WTC11 (cell line): ENCODE data around the gene MT1B. TPM values are rescaled to one million over a fixed set of nuclear protein-coding genes. Genes with fewer than 3 reads are reported as not detected.
A peak's percentile ranks its signal among the peaks of the same experiment; 100 is the strongest.

Source experiments
- ATAC-seq: fragments of 200-7000 bp; cut with Tn5 transposase; 2 replicates; pipeline ENCODE4 v1.10.0; 2021; ENCODE audit warnings: mild to moderate bottlenecking, moderate library complexity
- CTCF ChIA-PET: fragments of 300-600 bp; sonication (Branson Sonifier 250); formaldehyde crosslinking; loops from one replicate; lab custom pipeline; 2021; ENCODE audit warnings: antibody characterized with exemption; lab: Charles Lee
- POLR2A ChIA-PET: fragments of 350-600 bp; sonication (Branson Sonifier 250); formaldehyde crosslinking; loops from one replicate; lab custom pipeline; 2021; ENCODE audit warnings: antibody characterized with exemption; lab: Charles Lee
- DNase-seq: peaks from one replicate; pipeline ENCODE4 v3.0.0; 2021; ENCODE audit warnings: low spot score
- H3K27ac Mint-ChIP-seq: 2 replicates; pipeline ENCODE4 v1.8.0; 2021; ENCODE audit warnings: mixed read lengths
- H3K27me3 Mint-ChIP-seq: 2 replicates; pipeline ENCODE4 v1.8.0; 2021; ENCODE audit warnings: low read depth, mild to moderate bottlenecking, moderate library complexity, mixed read lengths
- H3K36me3 Mint-ChIP-seq: 2 replicates; pipeline ENCODE4 v1.8.0; 2021; ENCODE audit warnings: mixed read lengths
- H3K4me1 Mint-ChIP-seq: 2 replicates; pipeline ENCODE4 v1.8.0; 2022; ENCODE audit warnings: mixed read lengths
- H3K4me3 Mint-ChIP-seq: 2 replicates; pipeline ENCODE4 v1.8.0; 2021; ENCODE audit warnings: mild to moderate bottlenecking, moderate library complexity, mixed read lengths
- H3K9me3 Mint-ChIP-seq: 2 replicates; pipeline ENCODE4 v1.8.0; 2021; ENCODE audit warnings: mixed read lengths
- ATF1 ChIP-seq: sonication (generic); formaldehyde crosslinking; IDR thresholded peaks from 2 replicates; pipeline ENCODE4 v1.8.1; 2023; ENCODE audit warnings: mild to moderate bottlenecking, moderate library complexity, missing genetic modification reagents
- ATF2 ChIP-seq: sonication (generic); formaldehyde crosslinking; IDR thresholded peaks from 2 replicates; pipeline ENCODE4 v1.8.1; 2022; ENCODE audit warnings: low read depth, missing genetic modification reagents, borderline replicate concordance
- ATF3 ChIP-seq: sonication (generic); formaldehyde crosslinking; conservative IDR thresholded peaks from 2 replicates; pipeline ENCODE4 v1.8.1; 2022; ENCODE audit warnings: mild to moderate bottlenecking, missing genetic modification reagents
- CBFB ChIP-seq: sonication (generic); formaldehyde crosslinking; IDR thresholded peaks from 2 replicates; pipeline ENCODE4 v1.8.1; 2022; ENCODE audit warnings: mild to moderate bottlenecking, low read depth, missing genetic modification reagents
- CDX4 ChIP-seq: fragments of 250-450 bp; sonication (Bioruptor Pico); IDR thresholded peaks from 2 replicates; pipeline ENCODE4 v1.9.0; 2021; ENCODE audit warnings: moderate library complexity, mild to moderate bottlenecking, inconsistent platforms, borderline replicate concordance
- CREM ChIP-seq: sonication (generic); formaldehyde crosslinking; IDR thresholded peaks from 2 replicates; pipeline ENCODE4 v1.8.1; 2022; ENCODE audit warnings: mild to moderate bottlenecking, missing genetic modification reagents, moderate library complexity
- FOXJ3 ChIP-seq: sonication (generic); formaldehyde crosslinking; IDR thresholded peaks from 2 replicates; pipeline ENCODE4 v1.9.0; 2021; ENCODE audit warnings: missing genetic modification reagents, mild to moderate bottlenecking, borderline replicate concordance
- FOXP1 ChIP-seq: sonication (generic); formaldehyde crosslinking; IDR thresholded peaks from 2 replicates; pipeline ENCODE4 v1.8.0; 2022; ENCODE audit warnings: missing genetic modification reagents, mild to moderate bottlenecking, moderate library complexity, borderline replicate concordance
- GABPB1 ChIP-seq: sonication (generic); formaldehyde crosslinking; IDR thresholded peaks from 2 replicates; pipeline ENCODE4 v1.8.1; 2023; ENCODE audit warnings: mild to moderate bottlenecking, missing genetic modification reagents
- HMGA2 ChIP-seq: fragments of 250-450 bp; sonication (Bioruptor Pico); IDR thresholded peaks from 2 replicates; pipeline ENCODE4 v1.4.0; 2021; ENCODE audit warnings: mild to moderate bottlenecking, moderate library complexity
- MXD4 ChIP-seq: fragments of 250-450 bp; sonication (Bioruptor Pico); IDR thresholded peaks from 2 replicates; pipeline ENCODE4 v1.8.0; 2021; ENCODE audit warnings: mild to moderate bottlenecking, moderate library complexity, borderline replicate concordance
- SMAD3 ChIP-seq: sonication (generic); formaldehyde crosslinking; IDR thresholded peaks from 2 replicates; pipeline ENCODE4 v1.8.0; 2022; ENCODE audit warnings: missing genetic modification reagents, mild to moderate bottlenecking, borderline replicate concordance
- USF2 ChIP-seq: sonication (generic); formaldehyde crosslinking; IDR thresholded peaks from 2 replicates; pipeline ENCODE4 v1.8.1; 2023; ENCODE audit warnings: mild to moderate bottlenecking, missing genetic modification reagents, moderate library complexity
- ZBTB21 ChIP-seq: sonication (generic); formaldehyde crosslinking; IDR thresholded peaks from 2 replicates; pipeline ENCODE4 v1.8.1; 2023; ENCODE audit warnings: mild to moderate bottlenecking, missing genetic modification reagents, borderline replicate concordance
- ZMAT4 ChIP-seq: fragments of 250-450 bp; sonication (Bioruptor Pico); IDR thresholded peaks from 2 replicates; pipeline ENCODE4 v1.9.0; 2021; ENCODE audit warnings: mild to moderate bottlenecking
- ZNF263 ChIP-seq: sonication (generic); formaldehyde crosslinking; IDR thresholded peaks from 2 replicates; pipeline ENCODE4 v1.8.1; 2022; ENCODE audit warnings: low read depth, mild to moderate bottlenecking, moderate library complexity, missing genetic modification reagents
- ZNF317 ChIP-seq: sonication (generic); formaldehyde crosslinking; IDR thresholded peaks from 2 replicates; pipeline ENCODE4 v1.8.1; 2023; ENCODE audit warnings: low read depth, mild to moderate bottlenecking, moderate library complexity, missing genetic modification reagents, borderline replicate concordance
- ZNF416 ChIP-seq: fragments of 250-450 bp; sonication (Bioruptor Pico); IDR thresholded peaks from 2 replicates; pipeline ENCODE4 v1.9.0; 2021; ENCODE audit warnings: mild to moderate bottlenecking, inconsistent platforms
- total RNA-seq: library from RNA; stranded (reverse); gene quantifications from 3 replicates; pipeline ENCODE4 v1.2.3, GENCODE V29; 2021
- TF ChIP-seq, protein P1 (sequence below): fragments of 200-600 bp; IDR thresholded peaks from 2 replicates; pipeline ENCODE4 v1.8.0; 2022; ENCODE audit warnings: antibody characterized with exemption
- TF ChIP-seq, protein P2 (sequence below): sonication (generic); formaldehyde crosslinking; IDR thresholded peaks from 2 replicates; pipeline ENCODE4 v1.8.1; 2022; ENCODE audit warnings: mild to moderate bottlenecking, moderate library complexity, missing genetic modification reagents
- TF ChIP-seq, protein P3 (sequence below): sonication (generic); formaldehyde crosslinking; IDR thresholded peaks from 2 replicates; pipeline ENCODE4 v1.8.1; 2022; ENCODE audit warnings: mild to moderate bottlenecking, missing genetic modification reagents, moderate library complexity, borderline replicate concordance
- TF ChIP-seq, protein P4 (sequence below): sonication (generic); formaldehyde crosslinking; IDR thresholded peaks from 2 replicates; pipeline ENCODE4 v1.8.0; 2022; ENCODE audit warnings: mild to moderate bottlenecking, missing genetic modification reagents
- TF ChIP-seq, protein P5 (sequence below): sonication (generic); formaldehyde crosslinking; conservative IDR thresholded peaks from 2 replicates; pipeline ENCODE4 v1.8.1; 2023; ENCODE audit warnings: mild to moderate bottlenecking, low read depth, missing genetic modification reagents, moderate library complexity

MT1B gene
- total RNA-seq, 1 experiment from 2014 or later = not detected

- ATAC-seq = peak; percentile 85
- H3K27ac Mint-ChIP-seq = peak within 1 kb of the TSS; percentile 18; the same call in 1 of the 2 replicates
- peak; percentile 89 for DNase-seq
- no peaks in the 10 kb centered on the region for H3K36me3 Mint-ChIP-seq
- peaks cover 43% of the 10 kb centered on the region for H3K4me1 Mint-ChIP-seq
- ChIA-PET CTCF (interaction anchor here (0.6 to 4.5 kb wide), 6 partner anchors 17 to 171 kb away, joined by 3 to 28 read pairs (median 3); partner anchors contain the start of gene MT1E), POLR2A (interaction anchor here (0.5 to 4.8 kb wide), 13 partner anchors 9 to 1259 kb away, joined by 3 to 68 read pairs (median 4); partner anchors contain the start of genes MT1E, MT1F, MT1G and MT1H)
- peak within 1 kb of the TSS; percentile 79 for H3K4me3 Mint-ChIP-seq
- peaks cover 68% of the 10 kb centered on the region for H3K27me3 Mint-ChIP-seq
- H3K9me3 Mint-ChIP-seq = no peaks in the 10 kb centered on the region
- TF ChIP-seq HMGA2 (CRISPR knock-in tag) = no peak
- TF ChIP-seq ATF1 = no peak
- no peak for TF ChIP-seq ZBTB21 (CRISPR knock-in tag)
- TF ChIP-seq CBFB (CRISPR knock-in tag) = no peak
- no peak for TF ChIP-seq FOXJ3 (CRISPR knock-in tag)
- TF ChIP-seq, protein P1, sequence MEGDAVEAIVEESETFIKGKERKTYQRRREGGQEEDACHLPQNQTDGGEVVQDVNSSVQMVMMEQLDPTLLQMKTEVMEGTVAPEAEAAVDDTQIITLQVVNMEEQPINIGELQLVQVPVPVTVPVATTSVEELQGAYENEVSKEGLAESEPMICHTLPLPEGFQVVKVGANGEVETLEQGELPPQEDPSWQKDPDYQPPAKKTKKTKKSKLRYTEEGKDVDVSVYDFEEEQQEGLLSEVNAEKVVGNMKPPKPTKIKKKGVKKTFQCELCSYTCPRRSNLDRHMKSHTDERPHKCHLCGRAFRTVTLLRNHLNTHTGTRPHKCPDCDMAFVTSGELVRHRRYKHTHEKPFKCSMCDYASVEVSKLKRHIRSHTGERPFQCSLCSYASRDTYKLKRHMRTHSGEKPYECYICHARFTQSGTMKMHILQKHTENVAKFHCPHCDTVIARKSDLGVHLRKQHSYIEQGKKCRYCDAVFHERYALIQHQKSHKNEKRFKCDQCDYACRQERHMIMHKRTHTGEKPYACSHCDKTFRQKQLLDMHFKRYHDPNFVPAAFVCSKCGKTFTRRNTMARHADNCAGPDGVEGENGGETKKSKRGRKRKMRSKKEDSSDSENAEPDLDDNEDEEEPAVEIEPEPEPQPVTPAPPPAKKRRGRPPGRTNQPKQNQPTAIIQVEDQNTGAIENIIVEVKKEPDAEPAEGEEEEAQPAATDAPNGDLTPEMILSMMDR = no peak
- no peak for TF ChIP-seq CREM (CRISPR knock-in tag)
- TF ChIP-seq ZNF263 (CRISPR knock-in tag) = 0 out of 2 replicates have a peak, but pooled peaks have one; percentile 28
- no peak for TF ChIP-seq ZMAT4 (CRISPR knock-in tag)
- TF ChIP-seq, protein P2, sequence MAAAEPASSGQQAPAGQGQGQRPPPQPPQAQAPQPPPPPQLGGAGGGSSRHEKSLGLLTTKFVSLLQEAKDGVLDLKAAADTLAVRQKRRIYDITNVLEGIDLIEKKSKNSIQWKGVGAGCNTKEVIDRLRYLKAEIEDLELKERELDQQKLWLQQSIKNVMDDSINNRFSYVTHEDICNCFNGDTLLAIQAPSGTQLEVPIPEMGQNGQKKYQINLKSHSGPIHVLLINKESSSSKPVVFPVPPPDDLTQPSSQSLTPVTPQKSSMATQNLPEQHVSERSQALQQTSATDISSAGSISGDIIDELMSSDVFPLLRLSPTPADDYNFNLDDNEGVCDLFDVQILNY = 0 out of 2 replicates have a peak, but pooled peaks have one; percentile 67
- TF ChIP-seq USF2 (CRISPR knock-in tag) = no peak
- no peak for TF ChIP-seq CDX4 (CRISPR knock-in tag)
- TF ChIP-seq MXD4 (CRISPR knock-in tag) = no peak
- no peak for TF ChIP-seq ZNF317 (CRISPR knock-in tag)
- TF ChIP-seq, protein P3, sequence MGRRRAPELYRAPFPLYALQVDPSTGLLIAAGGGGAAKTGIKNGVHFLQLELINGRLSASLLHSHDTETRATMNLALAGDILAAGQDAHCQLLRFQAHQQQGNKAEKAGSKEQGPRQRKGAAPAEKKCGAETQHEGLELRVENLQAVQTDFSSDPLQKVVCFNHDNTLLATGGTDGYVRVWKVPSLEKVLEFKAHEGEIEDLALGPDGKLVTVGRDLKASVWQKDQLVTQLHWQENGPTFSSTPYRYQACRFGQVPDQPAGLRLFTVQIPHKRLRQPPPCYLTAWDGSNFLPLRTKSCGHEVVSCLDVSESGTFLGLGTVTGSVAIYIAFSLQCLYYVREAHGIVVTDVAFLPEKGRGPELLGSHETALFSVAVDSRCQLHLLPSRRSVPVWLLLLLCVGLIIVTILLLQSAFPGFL (CRISPR knock-in tag) = 0 out of 2 replicates have a peak, but pooled peaks have one; percentile 40
- TF ChIP-seq ATF3 (CRISPR knock-in tag) = no peak
- TF ChIP-seq SMAD3 (CRISPR knock-in tag) = no peak
- TF ChIP-seq ZNF416 (CRISPR knock-in tag) = no peak
- no peak for TF ChIP-seq FOXP1 (CRISPR knock-in tag)
- TF ChIP-seq ATF2 = no peak
- TF ChIP-seq, protein P4, sequence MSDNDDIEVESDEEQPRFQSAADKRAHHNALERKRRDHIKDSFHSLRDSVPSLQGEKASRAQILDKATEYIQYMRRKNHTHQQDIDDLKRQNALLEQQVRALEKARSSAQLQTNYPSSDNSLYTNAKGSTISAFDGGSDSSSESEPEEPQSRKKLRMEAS = 0 out of 2 replicates have a peak, but pooled peaks have one; percentile 23
- TF ChIP-seq, protein P5, sequence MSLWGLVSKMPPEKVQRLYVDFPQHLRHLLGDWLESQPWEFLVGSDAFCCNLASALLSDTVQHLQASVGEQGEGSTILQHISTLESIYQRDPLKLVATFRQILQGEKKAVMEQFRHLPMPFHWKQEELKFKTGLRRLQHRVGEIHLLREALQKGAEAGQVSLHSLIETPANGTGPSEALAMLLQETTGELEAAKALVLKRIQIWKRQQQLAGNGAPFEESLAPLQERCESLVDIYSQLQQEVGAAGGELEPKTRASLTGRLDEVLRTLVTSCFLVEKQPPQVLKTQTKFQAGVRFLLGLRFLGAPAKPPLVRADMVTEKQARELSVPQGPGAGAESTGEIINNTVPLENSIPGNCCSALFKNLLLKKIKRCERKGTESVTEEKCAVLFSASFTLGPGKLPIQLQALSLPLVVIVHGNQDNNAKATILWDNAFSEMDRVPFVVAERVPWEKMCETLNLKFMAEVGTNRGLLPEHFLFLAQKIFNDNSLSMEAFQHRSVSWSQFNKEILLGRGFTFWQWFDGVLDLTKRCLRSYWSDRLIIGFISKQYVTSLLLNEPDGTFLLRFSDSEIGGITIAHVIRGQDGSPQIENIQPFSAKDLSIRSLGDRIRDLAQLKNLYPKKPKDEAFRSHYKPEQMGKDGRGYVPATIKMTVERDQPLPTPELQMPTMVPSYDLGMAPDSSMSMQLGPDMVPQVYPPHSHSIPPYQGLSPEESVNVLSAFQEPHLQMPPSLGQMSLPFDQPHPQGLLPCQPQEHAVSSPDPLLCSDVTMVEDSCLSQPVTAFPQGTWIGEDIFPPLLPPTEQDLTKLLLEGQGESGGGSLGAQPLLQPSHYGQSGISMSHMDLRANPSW (CRISPR knock-in tag) = no peak
- TF ChIP-seq GABPB1 (CRISPR knock-in tag) = peak; percentile 67; the same call in 1 of the 2 replicates
Observed at GRCh38 chr16:56608043-56608875, 43.4 kb upstream of the MT1B start, which contains the start of gene MT2A. MT2A (plus strand) TSS chr16:56608584; CDS start chr16:56608656, 72 bp downstream.
